ENCODE measurements around the gene GPR173. TPM values are rescaled to one million over a fixed set of nuclear protein-coding genes. Genes with fewer than 3 reads are reported as not detected.

GPR173 gene
- total RNA-seq, 1 experiment from 2014 or later, result 5.3 TPM

- peaks cover 10% of the 10 kb centered on the region for H3K4me1 ChIP-seq (ENCODE audit: insufficient read depth, low read length, poor library complexity, severe bottlenecking)
- H3K4me3 ChIP-seq (ENCODE audit: low read depth, low read length, poor library complexity, severe bottlenecking), result peak overlapping the region; percentile 73
- POLR2A ChIA-PET (ENCODE audit: low non-redundant PET), result no interaction called here
- CTCF ChIA-PET, result interaction anchor here (0.6 kb wide), 1 partner anchor 10 kb away, joined by 3 read pairs; no protein-coding TSS in a partner anchor
- no peaks in the 10 kb centered on the region for H3K27me3 ChIP-seq (replicated peaks; ENCODE audit: insufficient read depth, low read depth, low read length, poor library complexity)
- intact Hi-C loops (cut with micrococcal nuclease; ENCODE audit: unreplicated experiment), result no loop called here
- no peak for DNase-seq (ENCODE audit: low spot score)
- BruUV-seq (replicated peaks), result no TSS peak
- H3K9me3 ChIP-seq (ENCODE audit: low read depth, low read length, poor library complexity, severe bottlenecking), result no peaks in the 10 kb centered on the region
- peaks cover 29% of the 10 kb centered on the region for H3K36me3 ChIP-seq (ENCODE audit: insufficient read depth, low read length, poor library complexity, severe bottlenecking)
- TF ChIP-seq EZH2 (IDR thresholded peaks at IDR 0.05; ENCODE audit: borderline replicate concordance, low read depth, low read length, poor library complexity, severe bottlenecking) (no peak), CTCF (conservative IDR thresholded peaks at IDR 0.05; ENCODE audit: low read depth, low read length) (no peak)
- peak overlapping the region; percentile 80 for H3K27ac ChIP-seq (ENCODE audit: low read depth, low read length, poor library complexity, severe bottlenecking)
Observed at GRCh38 chrX:53082773-53083616, 34.4 kb downstream of the GPR173 start.

GRCh38 chrX:53084043-53084570 is 35.5 kb downstream of the GPR173 start:
- intact Hi-C loops (cut with micrococcal nuclease; ENCODE audit: unreplicated experiment), result no loop called here
- TF ChIP-seq CTCF (conservative IDR thresholded peaks at IDR 0.05; ENCODE audit: low read depth, low read length) (no peak), EZH2 (IDR thresholded peaks at IDR 0.05; ENCODE audit: borderline replicate concordance, low read depth, low read length, poor library complexity, severe bottlenecking) (no peak)
- H3K4me3 ChIP-seq (ENCODE audit: low read depth, low read length, poor library complexity, severe bottlenecking), result peak overlapping the region; percentile 73
- peaks cover 14% of the 10 kb centered on the region for H3K4me1 ChIP-seq (ENCODE audit: insufficient read depth, low read length, poor library complexity, severe bottlenecking)
- DNase-seq (ENCODE audit: low spot score), result no peak
- no peak overlapping the region for H3K27ac ChIP-seq (ENCODE audit: low read depth, low read length, poor library complexity, severe bottlenecking)
- POLR2A ChIA-PET (ENCODE audit: low non-redundant PET), result no interaction called here
- CTCF ChIA-PET, result no interaction called here
- no peaks in the 10 kb centered on the region for H3K27me3 ChIP-seq (replicated peaks; ENCODE audit: insufficient read depth, low read depth, low read length, poor library complexity)
- peaks cover 29% of the 10 kb centered on the region for H3K36me3 ChIP-seq (ENCODE audit: insufficient read depth, low read length, poor library complexity, severe bottlenecking)
- H3K9me3 ChIP-seq (ENCODE audit: low read depth, low read length, poor library complexity, severe bottlenecking), result no peaks in the 10 kb centered on the region
- no TSS peak for BruUV-seq (replicated peaks)

DNA sequence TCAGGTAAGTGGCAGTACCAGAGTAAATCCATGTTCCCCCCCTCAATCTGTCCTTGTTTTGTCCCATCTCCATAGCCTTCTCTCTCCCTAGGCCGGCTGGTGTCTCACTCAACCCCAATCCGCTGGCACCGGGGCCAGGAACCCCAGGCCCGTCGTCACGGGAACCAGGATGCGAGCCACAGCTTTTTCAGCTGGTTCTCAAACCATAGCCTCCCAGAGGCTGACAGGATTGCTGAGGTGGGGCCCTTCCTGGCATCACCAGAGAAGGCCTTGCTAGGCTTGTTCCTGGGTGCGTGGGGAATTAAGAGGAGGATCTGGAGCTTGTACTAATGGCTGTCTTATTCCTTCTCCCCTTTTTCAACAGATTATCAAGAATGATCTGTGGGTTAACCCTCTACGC is 36.3 kb downstream of the GPR173 start:
- BruUV-seq (replicated peaks), result no TSS peak

More for the DNA sequence above, 36.3 kb downstream of the GPR173 start:
- no peak for TF ChIP-seq CTCF (conservative IDR thresholded peaks at IDR 0.05; ENCODE audit: low read depth, low read length)
- TF ChIP-seq EZH2 (IDR thresholded peaks at IDR 0.05; ENCODE audit: borderline replicate concordance, low read depth, low read length, poor library complexity, severe bottlenecking), result no peak
- no peak overlapping the region for H3K4me3 ChIP-seq (ENCODE audit: low read depth, low read length, poor library complexity, severe bottlenecking)
- DNase-seq (ENCODE audit: low spot score), result no peak
- H3K9me3 ChIP-seq (ENCODE audit: low read depth, low read length, poor library complexity, severe bottlenecking), result no peaks in the 10 kb centered on the region
- H3K36me3 ChIP-seq (ENCODE audit: insufficient read depth, low read length, poor library complexity, severe bottlenecking), result peaks cover 29% of the 10 kb centered on the region
- H3K4me1 ChIP-seq (ENCODE audit: insufficient read depth, low read length, poor library complexity, severe bottlenecking), result peaks cover 14% of the 10 kb centered on the region
- no peaks in the 10 kb centered on the region for H3K27me3 ChIP-seq (replicated peaks; ENCODE audit: insufficient read depth, low read depth, low read length, poor library complexity)
- H3K27ac ChIP-seq (ENCODE audit: low read depth, low read length, poor library complexity, severe bottlenecking), result no peak overlapping the region
- CTCF ChIA-PET, result no interaction called here
- intact Hi-C loops (cut with micrococcal nuclease; ENCODE audit: unreplicated experiment), result no loop called here
- POLR2A ChIA-PET (ENCODE audit: low non-redundant PET), result no interaction called here
